Astrocyte of the cerebellum (primary cell): ENCODE measurements around the gene OPCML.

Experiments used
- DNase-seq: peaks from one replicate; pipeline ENCODE4 v3.0.0-alpha.2; 2011; ENCODE audit warnings: low read depth
- H3K4me3 ChIP-seq: 2 replicates; pipeline ENCODE4 v1.5.1; 2011; ENCODE audit warnings: mild to moderate bottlenecking, low read depth, low read length, moderate library complexity
- CTCF ChIP-seq: IDR thresholded peaks from 2 replicates; pipeline ENCODE4 v1.5.1; 2012; ENCODE audit warnings: low read length, low read depth, moderate library complexity, mild to moderate bottlenecking; ENCODE audit errors: missing control alignments
- in situ Hi-C: cut with HindIII; loops from 2 replicates; pipeline ENCODE4 v1.10.0; 2017; ENCODE audit warnings: low sequenced_read_pairs

Gene OPCML

GRCh38 chr11:132451942-132452601 is 1080.2 kb downstream of the OPCML start:
- no peak overlapping the region for H3K4me3 ChIP-seq
- in situ Hi-C loops, result no loop called here
- TF ChIP-seq CTCF, result no peak
- DNase-seq, result no peak

GRCh38 chr11:132450631-132451030 is 1081.7 kb downstream of the OPCML start:
- no peak for TF ChIP-seq CTCF
- no peak overlapping the region for H3K4me3 ChIP-seq
- in situ Hi-C loops, result no loop called here
- no peak for DNase-seq

- TF ChIP-seq CTCF, result peak; percentile 13
- in situ Hi-C loops, result no loop called here
- DNase-seq, result no peak
These were observed 1083.8 kb downstream of the OPCML start for GRCh38 chr11:132448334-132448995.

GRCh38 chr11:132447761-132448160 is 1084.5 kb downstream of the OPCML start:
- in situ Hi-C loops, result no loop called here
- H3K4me3 ChIP-seq, result no peak overlapping the region
- no peak for TF ChIP-seq CTCF
- DNase-seq, result no peak

More at GRCh38 chr11:132448334-132448995, 1083.8 kb downstream of the OPCML start:
- no peak overlapping the region for H3K4me3 ChIP-seq

GRCh38 chr11:132445859-132446291 is 1086.4 kb downstream of the OPCML start:
- DNase-seq, result no peak
- no peak for TF ChIP-seq CTCF
- in situ Hi-C loops, result no loop called here
- no peak overlapping the region for H3K4me3 ChIP-seq

GRCh38 chr11:132444911-132445310 is 1087.4 kb downstream of the OPCML start:
- no peak for TF ChIP-seq CTCF
- H3K4me3 ChIP-seq, result no peak overlapping the region
- in situ Hi-C loops, result no loop called here
- DNase-seq, result no peak
